GM04503 (cell line): ENCODE data around the gene CEP72.
"Not testable (repeated sequence)": the region's sequence is repeated elsewhere in the genome, so short reads cannot be mapped to it uniquely, and the experiment has no call there.

Experiments used
- DNase-seq: peaks from one replicate; pipeline ENCODE4 v3.0.0-alpha.2; 2012; ENCODE audit warnings: low read depth

The CEP72 gene

DNA sequence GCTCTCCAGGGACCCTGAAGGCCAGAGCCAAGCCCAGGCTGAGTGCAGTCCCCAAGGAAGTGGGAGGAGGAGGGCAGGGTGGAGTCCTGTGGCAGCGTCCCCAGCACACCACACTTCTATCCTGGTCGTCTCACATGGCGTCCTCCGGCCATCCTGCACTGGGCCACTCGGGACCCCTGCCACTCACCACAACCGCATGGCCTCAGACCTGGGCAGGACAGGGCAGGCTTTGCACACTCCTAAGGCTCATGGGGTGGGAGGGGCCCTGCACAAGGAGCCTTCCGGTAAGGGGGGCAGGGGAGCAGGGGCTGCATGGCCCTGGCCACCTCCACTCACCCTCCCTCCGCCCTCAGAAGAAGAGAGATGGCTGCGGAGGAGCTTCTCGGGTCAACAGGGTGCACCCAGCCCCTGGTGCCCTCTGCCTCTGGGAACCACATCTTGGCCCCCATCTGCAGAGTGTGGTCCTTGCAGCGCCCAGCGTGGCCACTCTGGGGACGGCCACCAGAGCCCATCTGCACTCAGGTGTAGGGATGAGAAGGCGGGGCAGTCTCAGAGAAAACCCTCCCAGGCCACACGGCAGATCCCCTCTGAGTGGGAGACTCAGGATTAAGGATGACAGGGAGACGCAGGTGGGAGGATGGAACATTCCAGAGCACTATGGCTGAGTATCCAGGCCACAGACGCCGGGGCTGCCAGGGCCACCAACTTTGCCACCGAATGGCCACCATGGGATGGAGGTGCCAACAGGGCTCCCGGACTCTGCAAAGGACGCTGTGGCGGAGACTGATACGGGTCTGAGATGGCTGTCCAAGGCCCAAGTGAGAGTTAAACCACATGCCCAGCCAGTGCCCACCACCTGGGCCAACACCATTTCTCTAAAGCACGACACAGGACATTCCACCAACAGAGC lies 73.4 kb downstream of the CEP72 start:
- no peak for DNase-seq

DNA sequence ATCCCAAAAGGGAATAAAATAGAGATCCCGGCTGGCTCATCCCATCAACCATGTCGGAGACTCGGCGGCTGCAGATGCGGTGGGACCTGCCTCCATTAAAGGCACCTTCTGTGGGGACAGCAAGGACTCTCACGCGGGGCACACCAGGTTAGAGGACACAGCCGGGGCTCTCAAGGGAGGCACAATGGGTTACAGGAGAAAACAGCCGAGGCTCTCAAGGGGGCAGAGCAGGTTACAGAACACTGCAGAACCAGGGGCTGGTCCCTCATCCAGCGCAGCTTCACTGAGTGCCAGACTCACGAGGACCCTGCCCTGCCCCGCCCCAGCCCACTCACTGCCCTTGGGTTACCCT lies 74.0 kb downstream of the CEP72 start:
- not testable (repeated sequence) for DNase-seq

GRCh38 chr5:686936-687335 lies 74.8 kb downstream of the CEP72 start:
- not testable (repeated sequence) for DNase-seq

GRCh38 chr5:688348-689010 lies 76.3 kb downstream of the CEP72 start:
- not testable (repeated sequence) for DNase-seq

GRCh38 chr5:690293-690692 lies 78.2 kb downstream of the CEP72 start:
- DNase-seq: not testable (repeated sequence)

GRCh38 chr5:691049-691448 lies 78.9 kb downstream of the CEP72 start:
- DNase-seq: not testable (repeated sequence)

GRCh38 chr5:691817-692528 lies 79.8 kb downstream of the CEP72 start:
- no peak for DNase-seq

DNA sequence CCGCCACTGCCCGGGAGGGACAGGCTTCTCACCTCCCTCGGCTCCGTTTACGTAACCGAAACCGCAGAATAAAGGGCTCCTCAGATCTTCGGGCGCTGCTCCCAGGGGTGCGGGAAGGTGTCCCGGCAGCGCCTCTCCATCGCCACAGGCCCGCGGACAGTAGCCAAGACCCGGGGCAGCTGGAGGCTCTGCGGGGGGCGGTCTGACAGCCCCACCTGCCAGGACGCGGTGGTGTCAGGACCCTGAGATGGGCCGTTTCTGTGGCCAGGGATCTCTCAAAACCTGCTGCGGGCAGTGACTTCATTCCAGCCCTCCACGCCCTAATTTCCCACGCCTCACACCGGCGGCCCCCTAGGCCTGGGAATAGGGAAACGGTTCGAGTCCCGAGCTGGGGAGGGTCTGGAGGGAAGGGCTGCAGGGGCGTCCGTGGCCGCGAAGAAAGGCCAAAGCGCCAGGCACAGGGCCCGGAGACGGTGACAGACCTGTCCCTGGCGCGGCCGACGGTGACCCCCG lies 80.4 kb downstream of the CEP72 start:
- DNase-seq: not testable (repeated sequence)

GRCh38 chr5:693271-694041 lies 81.3 kb downstream of the CEP72 start, which contains the start of gene TPPP:
TSS of gene TPPP (minus strand) at chr5:693352. CDS start at chr5:678060, 15,292 bp downstream.
- DNase-seq: not testable (repeated sequence)

DNA sequence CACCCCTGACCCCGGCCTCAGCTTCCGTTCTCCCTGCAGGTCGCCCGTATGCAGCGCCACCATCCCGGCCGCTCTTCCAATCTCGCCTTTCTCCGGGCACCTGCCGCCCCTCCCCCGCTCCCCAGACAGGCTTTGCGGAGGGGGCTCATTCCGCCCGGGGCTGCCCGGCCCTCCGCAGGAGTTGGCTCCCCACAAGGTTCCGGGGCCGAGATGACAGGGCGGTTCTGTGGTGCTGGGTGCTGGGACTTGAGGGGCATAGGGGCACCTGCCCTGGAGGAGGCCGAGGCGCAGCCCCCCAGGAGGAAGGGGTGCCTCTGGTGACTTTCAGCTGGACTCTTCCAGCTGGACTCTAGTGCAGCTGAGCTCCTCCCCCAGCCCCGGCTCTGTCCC lies 81.9 kb downstream of the CEP72 start:
- DNase-seq: not testable (repeated sequence)

- DNase-seq: not testable (repeated sequence)
Measured at GRCh38 chr5:695475-695874, 83.3 kb downstream of the CEP72 start.

DNA sequence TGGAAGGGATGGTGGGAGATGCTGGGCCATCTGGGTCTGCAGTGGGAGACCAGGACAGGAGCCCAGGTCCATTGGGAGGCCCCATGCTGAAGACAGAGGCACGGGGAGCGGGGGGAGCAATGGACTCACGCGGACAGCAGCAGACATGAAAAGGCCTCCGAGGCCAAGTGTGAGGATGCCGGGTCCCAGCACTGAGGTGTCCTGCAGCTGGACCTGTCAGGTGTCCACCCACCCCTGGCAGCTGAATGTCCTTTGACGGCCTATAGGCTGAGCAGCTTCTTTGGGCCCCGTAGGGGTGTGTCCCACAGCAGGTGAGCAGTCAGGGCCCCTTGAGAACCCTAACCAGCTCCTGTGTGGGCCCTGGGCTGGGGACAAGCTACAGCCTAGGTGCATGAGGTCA lies 84.1 kb downstream of the CEP72 start:
- DNase-seq: not testable (repeated sequence)

DNA sequence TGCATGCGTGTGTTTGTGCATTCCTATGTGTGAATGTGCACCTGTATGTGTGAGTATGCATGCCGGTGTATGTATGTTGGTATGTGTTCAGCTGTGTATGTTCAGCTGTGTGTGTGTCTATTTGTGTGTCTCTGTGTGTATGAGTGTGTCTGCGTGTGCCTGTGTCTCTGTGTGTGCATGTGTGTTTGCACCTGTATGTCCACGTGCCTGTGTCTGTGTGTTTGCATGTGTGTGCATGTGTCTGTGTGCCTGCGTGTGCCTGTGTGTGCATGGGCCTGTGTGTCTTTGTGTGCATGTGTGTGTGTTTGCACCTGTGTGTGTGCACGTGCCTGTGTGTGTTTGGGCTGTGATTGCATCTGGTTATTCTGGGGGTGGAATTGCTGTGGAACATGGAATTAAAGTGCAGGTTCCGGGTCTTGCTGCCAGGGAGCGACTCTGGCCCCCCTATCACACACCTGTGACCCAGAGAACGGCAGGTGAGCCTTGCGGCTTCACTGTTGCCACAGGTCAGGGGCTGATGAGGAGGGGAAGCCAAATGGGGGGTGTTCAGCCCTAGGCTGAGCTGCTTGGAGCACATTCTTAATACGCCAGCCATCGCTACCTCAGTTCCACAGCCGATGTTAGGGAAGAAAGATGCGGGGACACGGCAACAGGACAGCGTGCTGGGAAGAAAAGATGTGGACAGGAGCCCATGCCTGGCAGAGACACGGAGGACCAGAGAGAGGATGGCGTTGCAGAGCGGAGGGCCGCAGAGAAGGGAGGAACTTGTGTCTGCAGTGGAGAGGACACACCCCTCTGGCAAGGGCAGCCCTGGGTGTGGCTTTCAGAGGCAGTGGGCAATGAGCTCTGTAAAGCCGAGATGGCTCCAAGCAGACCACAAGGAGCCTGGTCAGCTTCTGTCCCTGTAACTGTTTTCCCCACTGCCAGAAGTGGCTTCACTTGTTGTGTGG lies 84.9 kb downstream of the CEP72 start:
- not testable (repeated sequence) for DNase-seq
